Neuron (in vitro differentiated cells): ENCODE results near the gene WIPF3.

Source experiments
- H2AFZ ChIP-seq: one replicate; pipeline ENCODE4 v1.6.1; 2013; ENCODE audit warnings: low read depth, mild to moderate bottlenecking, inconsistent platforms, low read length, moderate library complexity
- H3K27me3 ChIP-seq: one replicate; pipeline ENCODE4 v1.6.1; 2013; ENCODE audit warnings: low read length; ENCODE audit not compliant: insufficient read depth
- H3K36me3 ChIP-seq: one replicate; pipeline ENCODE4 v1.6.1; 2013; ENCODE audit warnings: low read length; ENCODE audit not compliant: insufficient read depth
- H3K4me1 ChIP-seq: one replicate; pipeline ENCODE4 v1.6.1; 2013; ENCODE audit warnings: low read length; ENCODE audit not compliant: insufficient read depth
- H3K4me3 ChIP-seq: 2 replicates; pipeline ENCODE4 v1.5.1; 2013; ENCODE audit warnings: mild to moderate bottlenecking, low read length, moderate library complexity
- H3K9me3 ChIP-seq: one replicate; pipeline ENCODE4 v1.6.1; 2013; ENCODE audit warnings: low read length

Gene WIPF3

GRCh38 chr7:29922921-29923700 lies 116.8 kb downstream of the WIPF3 start:
- Histone ChIP-seq H3K27me3 (no peaks in the 10 kb centered on the region), H3K4me3 (no peak overlapping the region), H2AFZ (no peak overlapping the region), H3K4me1 (no peaks in the 10 kb centered on the region), H3K36me3 (peaks cover 55% of the 10 kb centered on the region), H3K9me3 (no peaks in the 10 kb centered on the region)

GRCh38 chr7:29924006-29924405 lies 117.7 kb downstream of the WIPF3 start:
- H3K27me3 ChIP-seq: no peaks in the 10 kb centered on the region
- H3K36me3 ChIP-seq: peaks cover 50% of the 10 kb centered on the region
- no peak overlapping the region for H2AFZ ChIP-seq
- no peaks in the 10 kb centered on the region for H3K9me3 ChIP-seq
- H3K4me3 ChIP-seq: no peak overlapping the region
- no peaks in the 10 kb centered on the region for H3K4me1 ChIP-seq

GRCh38 chr7:29924684-29925083 lies 118.4 kb downstream of the WIPF3 start:
- H3K36me3 ChIP-seq: peaks cover 45% of the 10 kb centered on the region
- no peaks in the 10 kb centered on the region for H3K27me3 ChIP-seq
- no peak overlapping the region for H3K4me3 ChIP-seq
- H2AFZ ChIP-seq: no peak overlapping the region
- no peaks in the 10 kb centered on the region for H3K9me3 ChIP-seq
- no peaks in the 10 kb centered on the region for H3K4me1 ChIP-seq

GRCh38 chr7:29926216-29926615 lies 119.9 kb downstream of the WIPF3 start:
- Histone ChIP-seq H3K27me3 (no peaks in the 10 kb centered on the region), H3K4me3 (no peak overlapping the region), H3K4me1 (no peaks in the 10 kb centered on the region), H2AFZ (no peak overlapping the region), H3K36me3 (peaks cover 46% of the 10 kb centered on the region), H3K9me3 (no peaks in the 10 kb centered on the region)

GRCh38 chr7:29926741-29927140 lies 120.4 kb downstream of the WIPF3 start:
- Histone ChIP-seq H3K27me3 (no peaks in the 10 kb centered on the region), H3K4me1 (no peaks in the 10 kb centered on the region), H2AFZ (no peak overlapping the region), H3K9me3 (no peaks in the 10 kb centered on the region), H3K4me3 (no peak overlapping the region), H3K36me3 (peaks cover 48% of the 10 kb centered on the region)

- no peak overlapping the region for H2AFZ ChIP-seq
- no peaks in the 10 kb centered on the region for H3K9me3 ChIP-seq
- no peak overlapping the region for H3K4me3 ChIP-seq
- no peaks in the 10 kb centered on the region for H3K4me1 ChIP-seq
- peaks cover 41% of the 10 kb centered on the region for H3K36me3 ChIP-seq
- H3K27me3 ChIP-seq: no peaks in the 10 kb centered on the region
These were observed 122.9 kb downstream of the WIPF3 start for GRCh38 chr7:29929018-29929807.

GRCh38 chr7:29935111-29935510 lies 128.8 kb downstream of the WIPF3 start:
- no peak overlapping the region for H2AFZ ChIP-seq
- no peak overlapping the region for H3K4me3 ChIP-seq
- no peaks in the 10 kb centered on the region for H3K27me3 ChIP-seq
- H3K9me3 ChIP-seq: no peaks in the 10 kb centered on the region
- H3K4me1 ChIP-seq: no peaks in the 10 kb centered on the region
- H3K36me3 ChIP-seq: peaks cover 73% of the 10 kb centered on the region

- H3K9me3 ChIP-seq: no peaks in the 10 kb centered on the region
- no peak overlapping the region for H3K4me3 ChIP-seq
- H2AFZ ChIP-seq: no peak overlapping the region
- H3K36me3 ChIP-seq: peaks cover 81% of the 10 kb centered on the region
- H3K27me3 ChIP-seq: no peaks in the 10 kb centered on the region
- H3K4me1 ChIP-seq: no peaks in the 10 kb centered on the region
These were observed 130.8 kb downstream of the WIPF3 start for GRCh38 chr7:29937132-29937531.

- Histone ChIP-seq H2AFZ (no peak overlapping the region), H3K36me3 (peaks cover 88% of the 10 kb centered on the region), H3K9me3 (no peaks in the 10 kb centered on the region), H3K4me3 (no peak overlapping the region), H3K4me1 (no peaks in the 10 kb centered on the region), H3K27me3 (no peaks in the 10 kb centered on the region)
These were observed 133.9 kb downstream of the WIPF3 start for GRCh38 chr7:29940199-29940598.

- Histone ChIP-seq H2AFZ (no peak overlapping the region), H3K4me1 (no peaks in the 10 kb centered on the region), H3K36me3 (peaks cover 85% of the 10 kb centered on the region)
These were observed 139.0 kb downstream of the WIPF3 start for GRCh38 chr7:29945259-29945809.

GRCh38 chr7:29946428-29947186 lies 140.3 kb downstream of the WIPF3 start:
- Histone ChIP-seq H3K9me3 (peaks cover 14% of the 10 kb centered on the region), H3K36me3 (peaks cover 85% of the 10 kb centered on the region), H3K4me3 (no peak overlapping the region), H3K27me3 (no peaks in the 10 kb centered on the region), H2AFZ (no peak overlapping the region), H3K4me1 (no peaks in the 10 kb centered on the region)

More at GRCh38 chr7:29945259-29945809, 139.0 kb downstream of the WIPF3 start:
- Histone ChIP-seq H3K9me3 (peaks cover 5% of the 10 kb centered on the region), H3K4me3 (no peak overlapping the region), H3K27me3 (no peaks in the 10 kb centered on the region)

GRCh38 chr7:29948587-29948986 lies 142.3 kb downstream of the WIPF3 start:
- Histone ChIP-seq H3K9me3 (peaks cover 14% of the 10 kb centered on the region), H3K36me3 (peaks cover 85% of the 10 kb centered on the region), H3K4me1 (no peaks in the 10 kb centered on the region), H3K27me3 (no peaks in the 10 kb centered on the region), H3K4me3 (no peak overlapping the region), H2AFZ (no peak overlapping the region)

GRCh38 chr7:29950480-29950879 lies 144.2 kb downstream of the WIPF3 start:
- H3K27me3 ChIP-seq: no peaks in the 10 kb centered on the region

More at GRCh38 chr7:29950480-29950879, 144.2 kb downstream of the WIPF3 start:
- no peak overlapping the region for H3K4me3 ChIP-seq
- H3K36me3 ChIP-seq: peaks cover 82% of the 10 kb centered on the region
- peaks cover 14% of the 10 kb centered on the region for H3K9me3 ChIP-seq
- H3K4me1 ChIP-seq: no peaks in the 10 kb centered on the region
- no peak overlapping the region for H2AFZ ChIP-seq
